H54 (cell line): ENCODE measurements around the gene SFXN4.
"Not testable (repeated sequence)": the region's sequence is repeated elsewhere in the genome, so short reads cannot be mapped to it uniquely, and the experiment has no call there.

Source experiments
- DNase-seq: peaks from one replicate; pipeline ENCODE4 v3.0.0; 2011; ENCODE audit warnings: low spot score, mixed read lengths; ENCODE audit not compliant: insufficient read length
- FAIRE-seq: peaks from 3 replicates; lab custom pipeline; 2011; peaks lifted over from hg19 to GRCh38; lab: Jason Lieb, UNC
- POLR2A ChIP-seq: IDR thresholded peaks from 2 replicates; pipeline ENCODE4 v1.6.1; 2011; ENCODE audit warnings: low read depth, mild to moderate bottlenecking, low read length

Gene SFXN4

DNA sequence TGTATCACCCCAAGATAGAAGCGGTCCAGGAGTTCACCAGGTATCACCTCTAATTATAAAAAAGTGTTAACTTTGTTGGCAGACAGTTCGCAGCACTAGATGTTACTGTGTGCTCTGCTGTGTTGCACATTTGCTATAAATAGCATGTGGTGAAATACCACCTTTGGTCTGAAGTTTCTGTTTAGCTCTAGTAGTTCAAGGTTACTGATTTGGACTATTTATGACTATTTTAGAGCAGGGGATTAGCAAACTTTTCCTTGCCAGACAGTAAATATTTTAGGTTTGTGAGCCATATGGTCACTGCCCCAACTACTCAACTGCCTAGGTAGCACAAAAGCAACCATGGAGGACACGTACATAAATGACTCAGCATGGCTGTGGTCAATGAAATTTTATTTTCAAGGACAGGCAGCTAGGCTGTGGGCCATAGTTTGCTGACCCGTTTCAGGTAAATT, 45.1 kb downstream of the SFXN4 start:
- no peak for TF ChIP-seq POLR2A
- FAIRE-seq (no peak), DNase-seq (no peak)

GRCh38 chr10:119119400-119119799, 46.1 kb downstream of the SFXN4 start:
- DNase-seq (no peak), FAIRE-seq (no peak)
- TF ChIP-seq POLR2A, result no peak

DNA sequence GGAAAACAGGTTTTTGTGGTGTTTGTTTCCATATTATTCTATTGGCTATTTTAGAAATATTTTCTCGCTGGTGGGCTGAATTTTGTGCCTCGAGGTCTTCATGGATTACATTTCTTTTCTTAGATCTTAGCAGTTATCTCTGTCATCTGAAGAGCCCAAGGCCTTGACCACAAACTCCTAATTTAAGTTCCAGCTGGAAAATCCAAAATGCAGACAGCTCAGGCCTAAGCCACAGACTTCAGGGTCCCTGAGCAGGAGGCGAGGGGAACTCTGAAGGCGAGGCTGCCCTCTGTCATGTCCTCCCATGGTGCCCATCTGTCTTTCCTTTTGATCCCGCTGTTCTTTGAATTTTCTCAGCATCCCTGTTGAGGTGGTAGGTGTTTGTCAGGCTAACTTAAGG, 47.3 kb downstream of the SFXN4 start:
- DNase-seq (no peak), FAIRE-seq (no peak)
- TF ChIP-seq POLR2A, result no peak

- no peak for TF ChIP-seq POLR2A
- no peak for FAIRE-seq
These were observed 49.1 kb downstream of the SFXN4 start for GRCh38 chr10:119116326-119116951.

DNA sequence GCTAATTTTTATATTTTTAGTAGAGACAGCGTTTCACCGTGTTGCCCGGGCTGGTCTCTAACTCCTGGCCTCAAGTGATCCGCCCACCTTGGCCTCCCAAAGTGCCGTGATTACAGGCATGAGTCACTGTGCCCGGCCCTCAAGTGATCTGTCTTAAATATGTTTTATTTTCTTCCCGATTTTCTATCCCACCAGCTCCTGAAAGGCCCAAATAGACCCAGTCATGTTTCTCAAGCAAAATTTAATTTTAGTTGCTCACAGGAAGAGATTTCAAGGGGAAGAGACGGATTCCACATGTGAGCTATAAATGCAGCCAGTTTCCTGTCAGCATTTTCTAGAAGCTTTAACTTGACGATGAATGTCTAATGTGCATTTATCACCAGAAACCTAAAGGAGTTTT, 49.6 kb downstream of the SFXN4 start:
- TF ChIP-seq POLR2A, result no peak
- FAIRE-seq (no peak), DNase-seq (no peak)

More at GRCh38 chr10:119116326-119116951, 49.1 kb downstream of the SFXN4 start:
- no peak for DNase-seq

DNA sequence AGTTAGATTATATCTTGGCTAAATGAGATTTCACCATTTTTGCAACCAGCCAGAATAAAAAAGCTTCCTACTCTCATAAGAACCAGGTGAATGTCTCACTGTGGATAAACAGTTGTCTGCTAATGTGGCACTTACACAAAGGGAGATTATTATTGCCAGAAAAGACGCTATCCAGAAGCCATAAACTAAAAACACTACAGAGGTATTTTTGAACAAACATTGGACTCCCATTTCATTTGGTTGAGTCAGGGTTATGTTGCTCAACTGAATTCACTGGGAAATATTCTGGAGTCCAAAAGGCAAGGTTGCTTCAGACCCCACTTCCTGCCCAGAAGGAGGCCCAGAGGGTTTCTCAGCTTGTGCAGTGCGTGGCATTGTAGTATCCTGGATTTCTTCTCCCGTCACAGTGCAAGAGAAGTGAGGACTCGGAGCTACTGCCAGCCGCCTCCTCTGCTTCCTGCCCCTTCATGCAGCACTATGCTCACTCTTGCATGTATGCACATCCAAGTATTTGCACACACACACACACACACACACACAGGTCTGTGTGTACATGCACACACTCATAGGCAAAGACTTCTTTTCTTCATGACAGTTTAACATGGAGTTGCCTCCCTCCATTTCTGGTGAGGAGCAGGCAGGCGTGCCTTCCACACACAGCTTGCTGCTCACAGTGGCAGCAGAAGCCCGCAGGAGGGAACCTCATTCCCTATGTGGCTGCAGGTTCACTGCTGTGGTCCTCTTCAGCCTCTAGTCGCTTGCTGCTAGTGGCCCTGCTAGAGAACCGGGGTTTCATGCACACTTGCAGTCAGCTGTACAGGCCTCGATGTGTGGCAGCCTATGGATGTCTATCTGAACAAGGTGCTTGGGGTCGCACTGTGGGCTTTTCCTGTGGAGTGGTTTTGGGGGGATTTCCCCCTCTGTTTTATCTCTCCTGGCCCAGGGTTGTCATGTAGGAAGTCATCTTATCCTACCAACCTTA, 51.5 kb downstream of the SFXN4 start:
- DNase-seq (peak; percentile 52), FAIRE-seq (no peak)
- TF ChIP-seq POLR2A, result no peak

DNA sequence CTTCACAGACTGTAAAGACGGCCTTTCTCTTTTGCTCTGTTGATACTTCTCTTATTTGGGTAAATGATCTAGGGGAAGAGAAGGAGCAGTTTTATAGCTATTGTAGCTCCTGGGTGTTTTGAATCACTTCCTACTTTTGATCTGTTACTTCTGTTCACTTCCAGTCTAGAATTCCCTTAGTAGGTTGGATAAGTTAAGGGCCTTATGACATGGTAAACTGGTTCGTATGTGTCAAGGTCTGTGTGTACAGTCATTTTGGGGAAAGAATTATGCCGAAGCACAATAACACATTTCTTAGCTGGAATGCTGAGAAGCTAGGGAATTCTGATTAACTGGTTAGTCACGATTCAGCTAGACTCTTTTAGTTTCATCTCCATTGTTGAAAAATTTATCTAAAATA, 53.5 kb downstream of the SFXN4 start:
- no peak for TF ChIP-seq POLR2A
- DNase-seq, result no peak
- FAIRE-seq, result no peak

DNA sequence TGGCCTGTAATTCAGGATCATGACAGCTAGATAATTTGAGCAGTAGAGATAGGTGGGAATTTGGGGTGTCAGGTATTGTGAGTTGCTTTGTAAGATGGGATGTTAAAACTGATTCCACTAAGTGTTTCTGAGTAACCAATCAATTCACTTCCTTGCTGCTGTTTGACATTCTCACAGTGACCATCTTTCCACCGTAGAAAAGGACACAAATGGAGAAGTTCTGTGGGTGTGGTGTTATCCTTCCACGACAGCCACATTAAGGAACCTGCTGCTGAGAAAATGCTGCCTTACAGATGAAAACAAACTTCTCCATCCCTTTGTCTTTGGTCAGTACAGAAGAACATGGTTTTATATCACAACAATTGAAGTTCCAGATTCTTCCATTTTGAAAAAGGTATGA, 57.7 kb downstream of the SFXN4 start:
- not testable (repeated sequence) for DNase-seq, FAIRE-seq

DNA sequence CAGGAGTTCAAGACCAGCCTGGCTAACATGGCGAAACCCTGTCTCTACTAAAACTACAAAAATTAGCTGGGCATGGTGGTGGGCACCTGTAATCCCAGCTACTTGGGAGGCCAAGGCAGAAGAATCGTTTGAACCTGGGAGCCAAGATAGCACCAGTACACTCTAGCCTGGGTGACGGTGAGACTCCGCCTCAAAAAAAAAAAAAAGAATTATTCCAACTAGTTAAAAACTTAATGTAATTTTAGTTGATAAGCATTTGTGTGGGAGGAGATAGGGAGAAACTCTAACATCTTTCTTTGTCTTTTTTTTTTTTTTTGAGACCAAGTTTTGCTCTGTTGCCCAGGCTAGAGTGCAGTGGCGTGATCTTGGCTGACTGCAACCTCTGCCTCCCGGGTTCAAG, 58.4 kb downstream of the SFXN4 start:
- not testable (repeated sequence) for FAIRE-seq, DNase-seq

DNA sequence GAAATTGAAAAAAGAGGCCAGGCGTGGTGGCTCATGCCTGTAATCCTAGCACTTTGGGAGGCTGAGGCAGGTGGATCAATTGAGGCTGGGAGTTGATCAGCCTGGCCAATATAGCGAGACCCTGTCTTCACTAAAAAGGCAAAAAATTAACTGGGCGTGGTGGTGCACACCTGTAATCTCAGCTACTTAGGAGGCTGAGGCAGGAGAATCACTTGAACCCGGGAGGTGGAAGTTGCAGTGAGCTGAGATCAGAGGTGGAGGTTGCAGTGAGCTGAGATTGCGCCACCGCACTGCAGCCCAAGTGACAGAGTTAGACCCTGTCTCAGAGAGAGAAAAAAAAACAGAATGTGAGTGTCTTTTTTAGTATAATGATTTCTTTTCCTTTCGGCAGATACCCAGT, 59.6 kb downstream of the SFXN4 start:
- not testable (repeated sequence) for FAIRE-seq, DNase-seq

GRCh38 chr10:119105155-119105554, 60.4 kb downstream of the SFXN4 start:
- no peak for FAIRE-seq
- TF ChIP-seq POLR2A, result no peak
- no peak for DNase-seq

DNA sequence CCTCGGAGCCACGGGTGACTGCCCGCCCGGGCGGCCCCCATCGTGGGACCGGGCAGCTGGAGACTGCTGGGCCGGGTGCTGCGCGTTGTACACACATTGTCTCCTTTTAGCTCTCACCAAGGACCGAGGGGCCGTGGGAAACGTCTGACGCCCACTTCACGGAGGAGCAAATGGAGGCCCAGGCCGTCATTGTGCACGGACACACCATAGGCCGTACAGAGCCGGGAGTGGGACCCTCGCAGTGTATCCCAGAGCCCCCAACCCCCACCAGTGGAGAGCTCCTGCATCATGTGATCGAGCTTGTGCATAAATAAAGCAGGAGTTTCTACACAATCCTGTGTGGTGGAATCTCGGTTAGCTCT, 60.9 kb downstream of the SFXN4 start:
- DNase-seq (no peak), FAIRE-seq (no peak)
- TF ChIP-seq POLR2A, result no peak

- DNase-seq (peak; percentile 91), FAIRE-seq (no peak)
- TF ChIP-seq POLR2A, result peak; percentile 99
These were observed 61.4 kb downstream of the SFXN4 start, which contains the start of gene DENND10 for GRCh38 chr10:119103903-119104653. DENND10 (plus strand) TSS chr10:119104113; CDS start chr10:119104143, 30 bp downstream.
